ENCODE measurements around the gene TPGS2.
"Not testable (repeated sequence)": the region's sequence is repeated elsewhere in the genome, so short reads cannot be mapped to it uniquely, and the experiment has no call there.

Gene TPGS2

DNA sequence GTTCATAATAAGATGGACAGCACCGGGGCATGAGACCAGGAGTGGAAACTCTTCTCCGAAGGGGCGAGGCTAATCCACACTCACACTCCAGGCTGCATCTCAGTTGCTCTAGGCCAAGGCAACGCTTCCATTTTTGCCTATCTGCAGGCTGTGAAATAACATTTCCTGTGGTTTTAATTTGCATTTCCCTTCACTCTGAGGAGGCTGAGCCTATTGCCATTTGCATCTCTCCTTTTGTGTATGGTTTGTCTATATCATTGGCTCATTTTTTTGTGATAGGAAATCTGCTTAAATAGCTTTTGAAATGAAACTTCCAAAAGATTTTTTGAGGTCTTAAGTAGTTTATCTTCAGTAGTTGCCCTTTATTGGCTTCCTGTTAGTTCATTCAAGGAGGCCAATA, 57.6 kb downstream of the TPGS2 start:
- DNase-seq = no peak

DNA sequence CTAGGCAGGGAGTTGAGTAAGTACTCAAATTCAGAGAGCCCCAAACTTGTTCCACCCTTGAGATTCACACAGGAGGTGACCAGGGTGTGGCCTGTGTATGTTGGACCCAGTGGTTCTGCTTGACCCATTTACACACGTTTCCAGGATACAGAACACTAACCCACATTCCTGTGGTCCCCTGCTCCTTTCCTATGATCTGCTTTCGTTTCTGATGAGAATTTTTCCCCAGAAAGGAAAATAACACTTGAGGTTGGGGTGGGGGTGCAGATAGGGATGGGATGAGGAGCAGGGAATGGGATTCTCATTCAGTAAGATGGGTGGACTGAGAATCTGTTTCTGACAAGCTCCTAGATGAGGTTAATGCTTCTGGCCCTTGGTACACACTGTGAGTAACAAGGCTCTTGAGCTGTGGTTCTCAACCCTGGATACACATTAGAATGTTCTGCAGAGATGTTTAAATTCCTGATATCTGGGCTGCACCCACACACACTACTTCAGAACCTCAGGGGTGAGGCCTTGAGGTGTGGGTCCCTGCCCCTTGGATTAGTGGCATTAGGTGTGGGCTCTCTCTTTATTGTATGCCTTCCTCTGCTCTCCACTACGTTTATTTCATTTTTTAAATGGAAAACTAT, 58.4 kb downstream of the TPGS2 start:
- no peak for DNase-seq

DNA sequence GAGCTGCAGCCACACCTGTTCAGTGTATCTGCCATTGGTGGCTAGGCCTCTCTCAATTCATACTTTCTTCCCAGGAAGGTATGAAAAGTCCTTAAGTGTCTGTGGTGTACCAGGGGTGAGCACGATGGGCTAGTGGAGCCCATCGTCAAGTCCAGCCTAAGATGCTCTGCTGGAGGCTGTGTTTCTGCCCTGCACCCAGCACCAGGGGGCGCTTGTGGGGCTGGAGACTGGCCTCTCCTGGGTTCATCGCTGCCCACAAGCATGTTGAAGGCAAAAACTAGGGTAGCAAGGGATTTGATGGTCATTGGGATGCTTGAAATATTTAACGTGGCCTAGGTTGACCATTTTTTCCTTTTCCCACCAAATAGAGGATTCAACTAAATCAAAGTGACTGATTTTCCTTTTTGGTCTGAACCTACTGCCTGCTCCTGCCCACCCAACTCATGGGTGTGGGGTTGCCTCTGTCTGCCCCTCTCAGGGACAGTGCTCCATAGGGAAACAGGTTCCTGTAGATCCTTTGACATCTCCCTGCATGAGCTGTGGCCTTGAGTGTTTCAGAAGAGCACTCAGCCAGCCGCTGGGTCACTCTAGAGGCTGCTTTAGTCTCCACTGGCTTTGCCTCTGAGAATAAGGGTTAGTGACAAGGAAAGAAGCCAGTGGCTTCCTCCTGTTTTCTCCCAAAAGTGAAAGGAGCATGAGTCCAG, 59.0 kb downstream of the TPGS2 start:
- DNase-seq = peak; percentile 62

DNA sequence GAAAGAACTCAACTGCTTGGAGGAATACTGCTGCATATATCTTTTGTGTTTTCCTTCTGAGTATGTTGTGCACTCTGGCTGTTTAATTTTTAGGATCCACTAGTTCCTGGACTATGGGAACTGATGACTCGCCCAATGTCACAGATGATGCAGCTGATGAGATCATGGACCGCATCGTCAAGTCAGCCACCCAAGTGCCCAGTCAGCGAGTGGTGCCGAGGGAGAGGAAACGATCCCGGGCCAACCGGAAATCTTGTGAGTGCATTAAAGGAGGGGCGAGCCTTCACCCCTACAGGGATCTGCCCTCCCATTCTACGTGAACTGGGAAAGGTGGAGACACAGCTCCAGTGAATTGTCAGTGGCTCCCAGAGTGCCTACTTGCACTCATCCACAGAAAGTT, 59.6 kb downstream of the TPGS2 start:
- no peak for DNase-seq

DNA sequence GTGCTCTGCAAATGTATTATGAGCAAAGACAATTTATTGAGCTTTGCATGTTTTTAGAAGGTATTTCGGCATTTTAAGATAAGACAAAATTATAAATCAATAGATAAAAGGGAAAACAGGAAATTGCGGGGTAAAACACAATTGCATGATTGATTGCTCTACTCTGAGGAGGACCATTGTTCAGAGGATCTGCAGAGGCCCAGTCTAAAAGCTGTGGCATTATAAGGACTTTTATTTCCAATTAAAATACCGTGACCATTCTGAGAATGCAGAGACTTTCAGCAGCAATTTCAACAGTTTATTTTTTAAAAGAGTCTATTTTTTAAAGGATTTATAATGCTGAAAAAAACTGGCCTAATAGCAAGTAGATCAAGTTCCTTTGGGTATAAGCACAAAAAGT, 62.0 kb downstream of the TPGS2 start:
- DNase-seq = no peak

DNA sequence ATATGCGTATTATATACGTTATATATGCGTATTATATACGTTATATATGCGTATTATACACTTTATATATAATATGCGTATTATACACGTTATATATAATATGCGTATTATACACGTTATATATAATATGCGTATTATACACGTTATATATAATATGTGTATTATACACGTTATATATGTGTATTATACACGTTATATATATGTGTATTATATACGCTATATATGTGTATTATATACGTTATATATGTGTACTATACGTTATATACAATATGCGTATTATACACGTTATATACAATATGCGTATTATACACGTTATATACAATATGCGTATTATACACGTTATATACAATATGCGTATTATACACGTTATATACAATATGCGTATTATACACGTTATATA, 65.8 kb downstream of the TPGS2 start:
- DNase-seq = not testable (repeated sequence)

DNA sequence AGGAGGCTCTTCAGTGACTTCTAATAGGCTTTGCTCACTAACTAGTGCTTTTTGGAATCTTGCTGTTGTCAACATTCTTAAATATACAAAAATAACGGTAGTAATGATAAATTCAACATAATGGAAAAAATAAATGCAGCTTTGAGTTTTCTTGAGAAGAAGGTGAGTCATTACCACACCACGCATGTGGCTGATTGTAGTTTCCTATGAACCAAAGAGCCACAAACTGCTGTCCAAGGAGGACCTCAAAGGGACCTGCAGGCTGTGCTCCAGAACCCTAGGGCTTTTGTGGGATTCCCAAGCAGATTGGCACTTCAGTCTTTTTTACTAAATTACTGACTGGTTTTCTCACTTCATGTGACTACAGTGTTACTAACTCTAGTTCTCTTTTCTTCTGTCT, 66.7 kb downstream of the TPGS2 start:
- no peak for DNase-seq

DNA sequence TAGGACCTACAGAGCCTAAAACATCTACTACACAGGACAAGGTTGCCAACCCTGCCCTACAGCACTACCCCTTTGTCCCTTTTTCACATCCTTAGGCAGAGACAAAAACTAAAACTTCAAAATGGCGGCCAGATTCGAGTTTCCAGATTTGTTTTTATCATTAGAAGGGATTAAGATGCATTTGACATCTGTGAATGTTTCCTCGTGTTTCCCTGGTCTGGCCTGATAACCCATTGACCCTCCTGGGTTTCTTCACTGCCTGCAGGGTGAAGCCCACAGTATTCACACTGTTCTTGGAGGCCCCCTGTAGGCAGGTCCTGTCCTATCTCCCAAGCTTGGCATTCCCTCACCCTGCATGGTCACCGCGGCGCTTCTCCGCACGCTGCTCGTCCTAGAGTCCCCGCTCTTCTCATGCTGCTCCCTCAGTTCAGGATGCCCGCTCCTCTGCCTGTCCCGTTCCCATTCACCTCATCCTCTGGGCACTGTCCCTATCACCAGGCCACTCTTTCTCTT, 67.6 kb downstream of the TPGS2 start:
- no peak for DNase-seq

DNA sequence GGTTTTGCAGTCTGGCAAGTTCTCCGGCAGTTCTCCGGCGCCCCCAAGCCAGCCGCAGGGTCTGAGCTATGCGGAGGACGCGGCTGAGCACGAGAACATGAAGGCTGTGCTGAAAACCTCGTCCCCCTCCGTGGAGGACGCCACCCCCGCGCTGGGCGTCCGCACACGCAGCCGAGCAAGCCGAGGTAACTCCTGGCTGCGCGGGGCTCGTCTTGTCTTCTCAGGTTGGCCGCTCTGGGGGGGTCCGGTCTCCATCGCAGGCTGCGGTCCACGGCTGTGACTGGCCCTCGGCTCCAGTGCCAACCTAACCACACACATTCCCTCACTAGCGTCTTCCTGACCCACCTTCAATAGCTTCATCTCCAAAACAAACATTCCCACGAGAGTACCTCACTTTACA, 68.2 kb downstream of the TPGS2 start:
- no peak for DNase-seq

DNA sequence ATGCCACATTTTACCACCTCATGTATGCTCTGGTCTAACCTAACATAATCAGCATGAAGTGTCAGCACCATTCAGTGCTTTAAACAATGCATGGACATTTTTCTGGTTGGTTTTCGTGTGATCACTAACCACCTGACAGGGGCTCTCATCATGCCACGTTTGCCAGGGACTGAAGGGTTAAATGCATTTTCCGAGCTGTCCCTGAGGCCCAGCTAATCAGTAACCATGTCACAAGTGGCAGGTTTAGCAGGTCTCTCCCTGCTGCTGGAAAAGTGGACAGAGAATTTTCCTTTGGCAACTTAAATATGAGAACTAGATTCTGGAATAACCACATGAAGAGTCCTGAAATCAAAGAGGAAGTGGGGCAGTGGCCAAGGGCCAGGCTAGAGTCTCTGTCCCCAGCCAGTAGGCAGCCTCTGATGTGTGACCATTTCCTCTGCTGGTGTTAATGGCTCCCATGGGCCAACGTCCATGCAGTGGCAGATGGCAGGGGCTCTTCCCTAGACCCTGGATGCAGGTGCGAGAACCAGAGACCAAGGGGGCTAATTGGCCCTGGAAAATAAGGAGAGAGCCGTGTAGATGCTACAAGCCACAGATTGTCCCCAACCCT, 69.5 kb downstream of the TPGS2 start:
- no peak for DNase-seq

DNA sequence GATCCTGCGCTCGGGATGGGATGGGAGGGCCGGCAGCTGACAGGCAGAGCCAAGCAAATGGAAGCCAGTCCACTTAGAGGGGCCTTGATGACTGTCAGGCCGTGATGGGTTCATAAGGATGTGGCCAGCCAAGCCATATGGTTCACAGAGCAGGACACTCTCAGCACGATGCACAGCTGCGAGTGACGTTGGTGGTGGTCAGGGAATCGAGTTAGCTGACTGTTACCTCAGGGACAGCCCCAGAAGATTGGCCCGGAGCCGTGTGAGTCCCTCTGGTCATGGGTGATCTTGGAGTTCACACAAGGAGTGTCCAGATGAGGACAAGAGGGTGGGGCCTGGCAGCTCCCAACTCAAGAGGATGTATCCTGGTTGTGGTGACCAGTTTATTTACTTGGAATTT, 70.2 kb downstream of the TPGS2 start:
- no peak for DNase-seq

DNA sequence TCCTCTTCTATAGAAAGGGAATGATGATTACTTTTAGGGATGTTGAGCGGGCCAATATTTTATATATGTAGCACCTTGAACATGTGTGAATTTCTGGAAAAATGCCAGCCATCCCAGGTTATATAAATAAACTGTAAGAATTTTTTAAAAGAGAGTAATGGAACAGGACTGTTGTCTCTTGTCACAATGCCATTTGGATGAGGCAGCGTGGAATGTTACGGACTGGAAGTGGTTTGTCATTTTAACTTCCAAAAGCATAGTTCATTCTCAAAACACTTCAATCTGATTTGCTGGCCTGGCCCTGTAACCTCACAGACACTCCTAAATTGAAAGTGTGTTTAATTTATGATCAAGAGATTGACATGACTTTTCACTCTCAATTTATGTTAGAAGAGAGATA, 70.8 kb downstream of the TPGS2 start:
- DNase-seq = no peak

DNA sequence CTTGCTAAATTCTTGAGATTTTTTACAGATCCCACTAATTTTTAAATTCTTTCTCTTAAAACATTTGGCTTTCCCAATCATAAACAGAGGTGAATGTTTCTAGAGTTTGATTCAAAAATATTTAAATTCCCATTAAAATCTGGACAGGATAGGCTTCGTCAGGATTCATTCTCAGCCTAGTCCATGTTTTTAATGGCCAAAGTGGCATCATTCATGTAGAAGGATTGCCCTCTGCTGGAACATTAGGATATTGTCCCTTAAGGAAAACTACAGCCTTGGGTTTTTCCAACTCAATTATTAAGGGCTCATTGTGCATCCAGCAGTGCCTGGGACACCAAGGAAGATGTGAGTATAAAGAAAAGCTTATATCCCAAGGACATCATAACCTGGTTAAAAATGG, 71.7 kb downstream of the TPGS2 start:
- peak; percentile 84 for DNase-seq

DNA sequence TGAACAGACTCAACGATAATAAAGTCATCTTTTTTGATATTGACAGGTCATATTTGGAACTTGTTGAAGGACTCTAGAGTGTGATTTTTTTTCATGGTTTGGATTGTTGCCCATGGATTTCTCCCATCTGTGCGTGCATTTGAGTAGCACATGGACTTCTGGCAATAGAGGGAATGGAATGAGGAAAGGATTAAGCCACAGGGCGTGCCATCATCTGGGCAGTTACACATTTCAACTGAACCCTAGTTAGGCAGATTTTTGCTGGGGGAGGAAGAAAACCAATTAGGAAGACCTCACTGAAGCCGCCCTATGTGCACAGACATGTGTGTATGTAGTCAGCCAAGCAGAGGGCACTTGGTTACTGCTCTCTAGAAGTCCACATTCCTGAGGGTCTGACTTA, 72.6 kb downstream of the TPGS2 start:
- no peak for DNase-seq

DNA sequence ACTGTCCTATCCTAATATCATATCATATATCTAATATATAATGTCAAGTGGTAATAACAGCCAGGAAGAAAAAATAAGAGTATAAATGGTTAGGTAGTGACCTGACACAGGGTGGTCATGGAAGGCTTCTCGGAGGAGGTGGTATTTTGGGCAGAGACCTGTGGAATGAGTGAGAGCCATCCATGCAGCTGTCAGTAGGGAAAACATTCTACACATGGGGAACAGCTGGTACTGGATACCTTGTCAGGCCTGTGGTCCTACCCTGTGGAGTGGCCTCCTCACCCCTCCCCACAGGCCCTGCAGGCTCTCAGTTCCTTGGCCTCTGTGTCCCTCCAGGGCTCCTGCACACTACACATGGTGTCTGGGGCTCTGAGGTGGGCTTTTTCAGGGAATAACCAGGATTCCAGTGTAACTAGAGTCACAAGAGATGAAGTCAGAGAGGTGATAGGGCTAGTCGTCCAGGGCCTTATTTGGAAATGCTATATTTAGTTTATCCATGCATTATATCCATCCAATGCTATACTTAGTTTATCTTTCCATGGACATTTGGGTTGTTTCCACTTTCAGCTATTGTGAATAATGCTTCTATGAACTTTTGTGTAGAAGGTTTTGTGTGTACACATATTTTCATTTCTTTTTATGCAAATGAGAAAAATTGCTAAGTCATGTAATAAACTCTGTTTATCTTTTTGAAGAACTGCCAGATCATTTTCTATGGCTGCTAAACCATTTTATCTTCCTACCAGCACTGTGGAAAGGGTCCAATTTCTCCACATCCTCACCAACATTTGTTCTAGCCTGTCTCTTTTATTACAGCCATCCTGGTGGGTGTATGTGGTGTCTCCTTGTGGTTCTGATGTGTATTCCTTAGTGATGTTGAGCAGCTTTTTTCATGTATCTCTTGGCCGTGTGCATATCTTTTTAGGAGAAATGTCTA, 75.6 kb downstream of the TPGS2 start:
- DNase-seq = peak; percentile 96

DNA sequence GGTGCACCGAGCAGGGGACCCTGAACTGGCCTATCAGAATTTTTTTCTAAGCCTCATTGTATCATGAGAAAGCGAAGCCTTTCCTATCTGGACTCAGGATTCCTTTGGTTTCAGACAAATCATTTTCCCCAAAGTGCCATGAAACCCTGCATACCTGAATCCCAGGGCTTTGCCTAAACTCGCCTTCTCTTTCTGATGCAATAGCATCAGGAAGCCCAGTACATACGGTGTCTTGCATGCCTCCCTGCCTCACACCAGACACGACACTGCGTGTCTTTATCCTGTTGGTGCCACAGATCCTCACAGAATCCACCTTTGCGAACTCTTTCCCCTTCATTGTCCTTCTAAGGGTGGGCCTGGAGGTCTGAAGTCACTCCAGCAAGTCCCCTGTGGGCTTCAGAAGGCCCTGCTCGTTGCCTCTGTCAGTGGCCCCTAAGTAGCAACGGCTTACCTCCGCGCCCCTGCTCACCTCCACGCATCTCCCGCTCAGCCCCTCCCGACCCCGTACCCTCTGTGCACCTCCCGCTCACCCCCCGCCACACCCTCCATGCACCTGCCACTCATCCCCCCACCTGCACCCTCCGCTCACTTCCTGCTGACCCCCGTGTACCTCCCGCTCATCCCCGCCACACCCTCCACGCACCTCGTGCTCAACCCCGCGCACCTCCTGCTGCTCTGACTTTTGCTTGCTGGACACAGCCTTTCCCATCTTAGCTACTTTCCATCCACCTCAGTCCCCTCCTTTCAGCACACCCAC, 83.4 kb downstream of the TPGS2 start:
- no peak for DNase-seq

DNA sequence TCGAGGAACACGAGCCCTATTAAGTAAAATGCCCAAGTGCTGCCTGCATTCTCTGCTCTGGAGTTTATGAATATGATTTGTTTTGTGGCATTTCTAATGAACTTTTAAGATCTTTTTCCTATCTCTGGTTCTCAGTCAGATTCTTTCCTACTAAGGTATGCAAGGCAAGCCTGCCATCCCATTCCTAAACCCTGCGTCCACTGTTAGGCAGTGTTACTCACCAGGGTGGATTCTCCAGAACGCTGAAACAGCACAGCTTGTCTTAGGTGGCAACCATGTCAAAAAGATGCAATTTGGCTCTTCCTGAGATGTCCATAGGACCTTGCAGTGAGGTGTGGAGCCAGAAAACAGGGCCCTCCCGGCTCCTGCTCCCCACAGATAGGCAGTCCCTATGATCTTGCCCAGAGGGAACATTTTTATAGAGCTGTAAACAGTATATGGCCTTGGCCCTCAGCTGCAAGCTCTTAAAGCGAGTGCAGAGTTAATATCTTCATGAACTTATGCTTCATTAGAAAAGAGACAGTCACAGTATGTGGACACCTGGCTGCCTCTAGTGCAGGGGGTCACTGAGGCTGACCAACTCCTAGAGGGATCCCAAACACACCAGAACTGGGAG, 84.4 kb downstream of the TPGS2 start:
- DNase-seq = no peak

Data from hematopoietic multipotent progenitor cell treated with erythropoietin and hydrocortisone succinate and interleukin-3 and kit ligand, for 6 days (in vitro differentiated cells).